Myometrial cell (primary cell): ENCODE results near the gene CSF3R. TPM values are rescaled to one million over a fixed set of nuclear protein-coding genes. Genes with fewer than 3 reads are reported as not detected.

Source experiments
- total RNA-seq: library from RNA; depleted of rRNA; stranded (reverse); fragments of >200 nt; gene quantifications from 2 replicates; pipeline ENCODE4 v1.2.3, GENCODE V29; 2015

Gene CSF3R
- not detected in 2 replicates for total RNA-seq

DNA sequence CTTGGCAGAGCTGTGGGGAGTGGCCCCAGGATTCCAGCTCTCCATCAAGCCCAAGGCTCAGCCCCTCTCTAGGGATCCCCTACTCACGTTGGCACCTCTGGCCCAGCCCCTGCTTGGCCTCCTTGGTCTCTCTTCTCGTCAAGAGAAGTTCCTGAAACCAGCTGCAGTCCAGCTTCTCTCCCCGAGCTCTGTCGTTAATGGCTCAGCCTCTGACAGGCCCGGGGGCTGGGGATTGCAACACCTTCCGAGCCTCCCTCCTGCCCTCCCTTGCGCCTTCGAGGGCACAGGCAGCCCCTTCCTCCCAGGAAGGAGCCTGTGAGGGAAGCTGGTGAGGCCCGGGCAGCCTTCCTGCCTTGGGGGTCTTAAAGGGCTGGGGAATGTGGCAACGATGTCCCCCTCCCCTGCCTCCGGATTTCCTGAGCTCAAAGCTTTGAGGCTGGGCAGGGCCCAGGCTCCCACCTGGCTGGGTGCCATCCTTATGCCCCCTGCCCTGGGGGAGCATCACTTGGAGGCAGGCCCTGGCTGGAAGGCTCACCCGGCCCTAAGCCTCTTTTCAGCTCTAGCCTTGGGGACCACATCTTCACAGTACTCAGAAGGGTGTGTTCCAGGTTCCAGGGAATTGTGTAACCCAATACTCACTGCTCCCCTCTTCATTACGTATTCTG lies at the start of gene CSF3R:
CSF3R (minus strand) TSS at position 190 of the 665 bp plus-strand sequence. CDS start 3,417 bp downstream, outside the sequence.

DNA sequence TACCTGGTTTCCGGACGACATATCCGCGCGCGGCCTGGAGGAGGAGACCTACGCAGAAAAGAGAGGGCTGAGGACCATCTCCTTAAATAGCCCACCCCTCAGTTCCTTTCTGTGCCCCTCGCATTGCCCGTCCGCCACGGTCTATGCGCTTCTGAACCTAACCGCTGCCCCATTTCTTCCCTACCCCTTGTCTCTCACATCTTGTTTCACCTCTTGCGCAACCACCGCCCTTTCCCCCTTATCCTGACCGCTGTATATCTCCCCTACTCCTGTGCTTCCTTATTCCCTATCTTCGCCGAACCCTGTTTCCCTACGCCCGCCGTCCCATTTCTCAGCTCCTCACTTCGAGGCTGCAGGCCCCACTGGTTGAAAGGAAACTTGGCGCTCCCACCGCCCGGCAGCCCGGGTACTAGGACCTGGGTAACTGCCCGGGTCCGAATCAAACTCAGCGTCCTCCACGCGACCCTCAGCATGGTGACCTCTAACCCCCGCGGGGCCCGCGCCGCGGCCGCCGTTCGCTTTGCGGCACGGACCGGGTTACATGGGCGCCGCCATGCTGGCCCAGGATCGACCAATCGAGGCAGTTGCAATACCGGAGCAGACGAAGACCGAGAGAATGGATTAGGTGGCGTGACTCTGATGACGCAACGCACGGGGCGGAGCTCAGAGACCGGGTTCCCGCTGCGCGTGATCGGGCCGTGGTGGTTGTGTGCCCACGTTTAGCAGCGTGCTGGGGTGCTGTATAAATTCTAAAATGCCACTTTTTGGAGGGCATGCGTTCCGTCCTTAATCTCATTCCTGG lies 18.7 kb downstream of the CSF3R start, which contains the start of gene MRPS15:
MRPS15 (minus strand) TSS at position 582 of the 802 bp plus-strand sequence; CDS start at position 473, 109 bp downstream.

DNA sequence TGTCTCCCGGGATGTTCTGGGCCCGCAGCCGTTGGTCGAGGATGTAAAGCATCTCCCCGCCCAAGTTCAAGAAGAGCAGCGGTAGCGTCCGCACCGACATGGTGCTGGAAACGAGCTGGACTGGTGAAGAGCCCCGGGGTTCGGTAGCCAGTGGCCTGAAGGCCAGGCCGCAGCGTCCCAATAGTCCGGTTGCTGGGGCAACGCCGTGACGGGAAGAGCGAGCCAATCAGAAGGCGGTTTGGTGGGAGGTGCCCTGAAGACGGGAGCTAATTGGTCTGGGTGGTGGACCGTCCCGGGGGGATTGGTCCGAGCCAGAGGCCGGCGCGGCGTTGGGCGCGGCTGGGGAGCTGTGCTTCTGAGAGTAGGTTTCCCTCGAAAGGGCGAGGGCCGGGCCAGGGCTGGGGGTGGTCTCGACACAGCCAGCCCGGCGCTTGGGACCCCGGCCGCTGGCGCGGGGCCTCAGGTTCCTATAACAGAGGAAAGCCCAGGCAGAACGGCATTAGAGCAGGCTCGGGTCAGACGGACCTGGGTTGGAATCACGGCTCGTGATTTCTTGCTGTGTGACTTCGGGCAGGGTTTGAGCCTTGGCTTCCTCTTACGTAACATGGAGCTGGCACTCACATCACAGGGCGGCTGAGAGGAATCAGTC lies 32.3 kb downstream of the CSF3R start, which contains the start of gene OSCP1:
OSCP1 (minus strand) TSS at position 182 of the 649 bp plus-strand sequence; CDS start at position 100, 82 bp downstream.

Other genes starting within 250 kb of the CSF3R start
- 0.86 and 2.1 TPM in 2 replicates for gene SH3D21, start 176.5 kb downstream of the CSF3R start, total RNA-seq
- gene EVA1B, start 159.3 kb downstream of the CSF3R start, total RNA-seq, result 399 and 539 TPM in 2 replicates
- gene STK40, start 97.0 kb downstream of the CSF3R start, total RNA-seq, result 16.7 and 31.2 TPM in 2 replicates
- gene LSM10, start 85.0 kb downstream of the CSF3R start, total RNA-seq, result 46.4 and 61.4 TPM in 2 replicates
- 6.7 and 19.6 TPM in 2 replicates for gene OSCP1, start 32.5 kb downstream of the CSF3R start, total RNA-seq
- 124 and 138 TPM in 2 replicates for gene MRPS15, start 18.5 kb downstream of the CSF3R start, total RNA-seq